Myocyte (in vitro differentiated cells): ENCODE measurements around the gene MGA. TPM values are rescaled to one million over a fixed set of nuclear protein-coding genes. Genes with fewer than 3 reads are reported as not detected.

ENCODE experiments used
- DNase-seq: peaks from one replicate; pipeline ENCODE4 v3.0.0-alpha.2; 2012; ENCODE audit warnings: low read depth
- total RNA-seq: library from RNA; depleted of rRNA; stranded (reverse); fragments of >200 nt; gene quantifications from 2 replicates; pipeline ENCODE4 v1.2.3, GENCODE V29; 2014

Gene MGA
- total RNA-seq, 1 donor from 2014 or later: 27.5 TPM

- peak; percentile 24 for DNase-seq
Measured at GRCh38 chr15:41656188-41656587, 4.0 kb upstream of the MGA start.

GRCh38 chr15:41658689-41659088 is 1.5 kb upstream of the MGA start:
- no peak for DNase-seq

- no peak for DNase-seq
Measured at GRCh38 chr15:41659190-41659589, 1.0 kb upstream of the MGA start.

- no peak for DNase-seq
Measured at GRCh38 chr15:41659855-41660234, 360 bp upstream of the MGA start.

GRCh38 chr15:41661078-41661517 is 893 bp downstream of the MGA start:
- no peak for DNase-seq

- peak; percentile 92 for DNase-seq
Measured at GRCh38 chr15:41661518-41662225, 1.5 kb downstream of the MGA start.

- DNase-seq: no peak
Measured at GRCh38 chr15:41666353-41666920, 6.2 kb downstream of the MGA start.

GRCh38 chr15:41669701-41670100 is 9.5 kb downstream of the MGA start:
- DNase-seq: no peak

- no peak for DNase-seq
Measured at GRCh38 chr15:41671656-41672648, 11.7 kb downstream of the MGA start.

- DNase-seq: no peak
Measured at GRCh38 chr15:41675337-41675736, 15.1 kb downstream of the MGA start.

- DNase-seq: no peak
Measured at GRCh38 chr15:41678742-41679141, 18.5 kb downstream of the MGA start.

- DNase-seq: no peak
Measured at GRCh38 chr15:41683955-41684354, 23.8 kb downstream of the MGA start.

- DNase-seq: no peak
Measured at GRCh38 chr15:41688671-41689070, 28.5 kb downstream of the MGA start.

- no peak for DNase-seq
Measured at GRCh38 chr15:41689083-41689482, 28.9 kb downstream of the MGA start.

- no peak for DNase-seq
Measured at GRCh38 chr15:41689834-41690233, 29.6 kb downstream of the MGA start.

GRCh38 chr15:41690636-41691035 is 30.4 kb downstream of the MGA start:
- no peak for DNase-seq

GRCh38 chr15:41691471-41691870 is 31.3 kb downstream of the MGA start:
- DNase-seq: no peak

GRCh38 chr15:41692049-41692448 is 31.8 kb downstream of the MGA start:
- no peak for DNase-seq

- no peak for DNase-seq
Measured at GRCh38 chr15:41693757-41694156, 33.6 kb downstream of the MGA start.

- DNase-seq: peak; percentile 9
Measured at GRCh38 chr15:41695750-41696436, 35.7 kb downstream of the MGA start.

- peak; percentile 12 for DNase-seq
Measured at GRCh38 chr15:41698779-41699178, 38.6 kb downstream of the MGA start.
